H4 (cell line): ENCODE results near the gene L3MBTL3. TPM values are rescaled to one million over a fixed set of nuclear protein-coding genes. Genes with fewer than 3 reads are reported as not detected.
"Not testable (repeated sequence)": the region's sequence is repeated elsewhere in the genome, so short reads cannot be mapped to it uniquely, and the experiment has no call there.

Source experiments
- DNase-seq: peaks from one replicate; pipeline ENCODE4 v3.0.0-alpha.2; 2015; ENCODE audit warnings: low spot score
- total RNA-seq: library from RNA; depleted of rRNA; stranded (reverse); fragments of >200 nt; shearing (Covaris generic); gene quantifications from 2 replicates; pipeline ENCODE4 v1.2.3, GENCODE V29; 2014

Gene L3MBTL3
- total RNA-seq, 1 experiment from 2014 or later, result 5.9 TPM

GRCh38 chr6:130076512-130076911, 58.1 kb downstream of the L3MBTL3 start:
- DNase-seq, result no peak

DNA sequence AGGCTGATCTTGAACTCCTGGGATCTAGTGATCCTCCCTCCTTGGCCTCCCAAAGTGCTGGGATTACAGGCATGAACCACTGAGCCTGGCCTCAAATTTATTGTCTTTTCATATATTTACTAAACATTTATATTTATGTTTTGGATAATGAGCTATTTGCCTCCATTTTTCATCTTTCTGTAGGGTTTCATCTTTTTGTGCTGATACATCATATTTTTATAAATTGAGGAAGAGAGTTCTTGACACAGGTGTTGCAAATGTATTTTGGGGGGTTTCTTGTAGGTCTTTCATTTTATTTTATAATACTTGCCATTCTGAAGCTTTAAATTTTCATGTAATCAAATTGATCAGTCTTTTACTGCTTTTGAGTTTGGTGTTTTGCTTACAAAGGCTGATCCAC, 72.4 kb downstream of the L3MBTL3 start:
- DNase-seq, result no peak

DNA sequence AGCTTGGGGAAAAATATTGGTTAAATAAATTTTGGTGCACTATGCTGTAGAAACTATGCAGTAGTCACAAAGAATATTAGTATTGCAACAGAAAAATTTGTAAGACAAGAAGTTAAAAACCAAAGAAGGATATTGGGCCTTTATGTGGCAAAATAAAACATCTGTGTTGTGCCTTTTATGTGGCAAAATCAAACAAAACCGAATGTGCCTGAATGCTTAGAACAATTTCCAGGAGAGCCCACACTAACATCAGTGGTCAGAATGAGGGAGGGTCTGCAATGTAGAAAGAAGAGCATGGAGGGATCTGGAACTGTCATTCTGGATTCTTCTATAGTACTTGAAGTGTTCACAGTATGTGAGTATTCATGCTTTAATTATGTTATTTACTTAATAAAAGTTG, 75.2 kb downstream of the L3MBTL3 start:
- DNase-seq, result no peak

GRCh38 chr6:130098317-130098716, 79.9 kb downstream of the L3MBTL3 start:
- DNase-seq, result no peak

GRCh38 chr6:130099119-130099518, 80.7 kb downstream of the L3MBTL3 start:
- DNase-seq, result no peak

DNA sequence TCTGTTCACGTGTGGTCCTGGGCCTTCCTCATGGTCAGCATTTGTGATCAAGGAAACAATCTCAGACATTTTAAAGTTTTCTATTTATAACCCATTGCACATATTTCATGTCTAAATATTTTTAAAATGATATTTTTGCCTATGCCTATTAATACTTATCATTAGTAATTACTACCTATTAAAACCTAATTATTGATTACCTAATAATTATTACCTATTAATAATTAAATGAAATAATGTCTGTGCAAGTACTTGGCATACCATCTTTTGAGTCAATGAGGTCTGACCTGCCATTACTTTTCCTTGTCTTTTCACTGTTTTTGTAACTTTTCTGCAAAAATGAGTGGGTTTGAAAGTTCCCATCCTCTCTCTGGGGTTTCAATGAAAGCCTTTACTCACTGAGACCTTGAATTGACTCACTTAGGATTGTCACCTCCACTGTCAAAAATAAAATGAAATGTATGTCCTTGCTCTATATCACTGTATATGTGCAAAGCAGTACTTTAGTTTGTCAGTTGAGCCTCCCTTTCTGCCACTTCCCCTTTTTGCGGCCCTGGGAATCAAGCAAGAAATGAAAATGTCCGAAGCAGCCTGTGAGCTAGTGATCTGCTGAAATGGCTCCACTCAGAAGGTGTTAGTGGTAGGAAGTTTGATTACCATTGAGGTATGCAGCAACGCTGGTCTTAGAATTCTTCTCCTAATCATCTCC, 87.8 kb downstream of the L3MBTL3 start:
- no peak for DNase-seq

GRCh38 chr6:130107710-130108109, 89.3 kb downstream of the L3MBTL3 start:
- DNase-seq, result no peak

- DNase-seq, result no peak
Measured at GRCh38 chr6:130111031-130111430, 92.7 kb downstream of the L3MBTL3 start.

GRCh38 chr6:130113201-130113710, 94.9 kb downstream of the L3MBTL3 start:
- DNase-seq, result no peak

GRCh38 chr6:130115036-130115435, 96.7 kb downstream of the L3MBTL3 start:
- no peak for DNase-seq

DNA sequence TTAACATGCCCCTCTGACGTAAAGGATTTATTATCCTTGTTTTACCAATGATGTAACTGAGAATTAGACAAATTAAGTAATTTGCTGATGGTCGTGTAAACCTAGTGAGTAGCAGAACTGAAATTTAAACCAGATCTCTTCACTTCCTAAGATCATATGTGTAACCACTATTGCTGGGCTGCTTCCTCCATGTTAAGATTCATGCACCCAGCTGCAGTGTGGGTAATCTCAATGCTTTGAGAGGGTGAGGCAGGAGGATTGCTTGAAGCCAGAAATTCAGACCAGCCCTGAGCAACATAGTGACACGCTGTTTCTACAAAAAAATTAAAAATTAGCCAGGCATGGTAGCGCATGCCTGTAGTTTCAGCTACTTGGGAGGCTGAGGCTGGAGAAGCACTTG, 97.9 kb downstream of the L3MBTL3 start:
- no peak for DNase-seq

GRCh38 chr6:130117187-130117701, 98.9 kb downstream of the L3MBTL3 start:
- not testable (repeated sequence) for DNase-seq

DNA sequence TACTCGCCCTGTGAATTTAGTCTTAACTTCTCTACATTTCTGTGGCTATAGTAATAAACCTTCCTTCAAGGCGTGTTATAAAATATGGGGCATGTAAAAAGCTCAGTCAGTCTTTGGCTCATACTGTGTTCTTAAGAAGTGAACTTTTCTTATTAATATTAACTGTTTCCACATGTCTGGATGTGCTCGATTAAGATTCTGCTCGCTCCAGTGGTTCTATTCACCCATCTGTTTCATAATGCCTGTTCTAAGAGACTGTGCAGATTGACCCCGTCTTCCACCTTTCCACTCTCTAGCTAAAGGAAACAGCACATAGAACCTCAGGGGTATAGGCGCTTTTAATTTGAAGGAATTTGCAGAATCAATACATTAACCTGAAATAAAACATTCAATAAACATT, 99.9 kb downstream of the L3MBTL3 start:
- DNase-seq, result no peak

DNA sequence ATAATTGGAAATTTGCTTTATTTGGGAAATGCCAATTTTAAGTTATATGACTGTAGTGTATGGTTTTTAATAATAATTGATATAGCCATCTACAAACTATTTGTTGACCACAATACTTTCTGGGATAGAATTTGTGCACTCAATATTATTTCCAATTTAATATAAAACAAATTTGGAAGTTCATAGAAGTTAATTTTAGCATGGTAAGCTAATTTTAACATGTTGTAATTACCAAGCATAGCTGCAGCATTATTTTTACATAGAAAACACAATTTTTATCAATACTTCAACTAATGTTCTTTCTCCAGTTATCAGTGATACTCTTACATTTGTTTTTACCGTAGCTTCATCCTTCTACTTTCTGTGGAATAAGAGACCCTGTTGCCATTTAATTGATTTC, 100.8 kb downstream of the L3MBTL3 start:
- DNase-seq, result no peak

DNA sequence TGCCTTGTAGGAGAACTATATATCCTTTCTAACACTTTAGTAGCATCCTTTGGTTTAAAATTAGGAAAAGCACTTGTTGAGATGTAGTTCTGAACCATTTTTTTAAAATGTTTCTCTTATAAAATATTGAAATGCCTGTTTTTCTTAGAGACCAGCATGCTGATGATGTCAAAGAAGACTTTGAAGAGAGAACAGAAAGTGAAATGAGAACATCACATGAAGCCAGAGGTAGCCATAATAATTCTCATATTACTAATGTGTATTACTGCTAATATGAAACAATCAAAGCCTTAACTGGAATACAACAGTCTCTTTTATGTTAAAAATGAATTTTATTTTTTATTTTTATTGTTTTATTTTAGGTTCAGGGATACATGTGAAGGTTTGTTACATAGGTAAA, 102.3 kb downstream of the L3MBTL3 start:
- DNase-seq, result no peak

DNA sequence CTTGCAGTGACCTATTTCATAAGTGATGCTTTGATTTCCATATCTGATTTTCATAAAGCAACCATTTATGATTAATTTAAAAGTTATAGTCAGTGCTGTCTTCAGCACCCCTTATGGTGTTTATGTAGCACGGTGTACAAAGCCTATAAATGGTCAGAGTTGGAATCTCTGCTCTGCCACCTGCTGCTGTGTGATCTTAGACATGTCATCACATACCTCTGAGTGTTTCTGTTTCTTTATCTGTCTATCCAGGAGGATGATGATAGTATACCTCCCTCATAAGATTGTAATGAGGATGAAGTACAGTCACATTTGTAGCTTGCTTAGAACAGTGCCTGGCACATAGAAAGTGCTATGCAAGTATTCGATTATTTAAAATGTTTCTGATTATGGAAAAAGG, 103.9 kb downstream of the L3MBTL3 start:
- DNase-seq, result no peak

DNA sequence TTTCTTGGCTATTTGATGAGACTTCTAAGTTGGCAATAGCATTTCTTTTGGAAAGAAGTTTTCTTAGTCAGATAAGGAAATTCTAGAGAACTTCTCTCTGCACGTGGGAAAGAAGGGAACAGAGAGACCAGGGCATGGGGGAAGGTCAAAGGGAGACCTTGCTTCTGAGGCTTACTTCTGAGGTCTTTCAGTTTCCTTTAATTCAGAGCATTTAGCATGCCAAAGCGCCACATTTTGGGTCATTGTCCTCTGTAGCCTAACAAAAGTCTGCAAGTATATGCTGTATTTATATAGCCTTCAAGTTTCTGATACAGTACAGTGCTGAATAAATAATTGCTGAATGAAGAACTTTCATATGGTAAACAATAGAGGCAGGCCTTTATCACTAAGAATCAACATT, 108.8 kb downstream of the L3MBTL3 start:
- DNase-seq, result no peak

DNA sequence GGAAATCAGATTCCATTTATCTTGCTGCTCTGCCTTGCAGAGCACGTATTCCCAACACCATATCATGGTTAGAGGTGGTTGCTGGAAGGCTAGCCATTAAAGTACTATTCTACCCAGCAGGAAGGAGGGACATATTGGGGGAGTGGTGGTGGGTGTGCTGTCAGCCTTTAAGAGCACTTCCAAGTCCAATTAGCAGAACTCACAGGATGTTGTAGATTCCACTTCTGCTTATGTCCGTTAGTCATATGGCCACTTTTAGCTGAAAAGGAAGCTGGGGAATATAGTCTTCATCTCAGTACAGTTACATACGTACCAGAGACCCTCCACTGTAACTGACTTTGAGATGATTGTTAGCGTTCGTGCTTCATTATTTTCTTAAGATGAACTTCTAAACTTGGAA, 109.9 kb downstream of the L3MBTL3 start:
- DNase-seq, result no peak

DNA sequence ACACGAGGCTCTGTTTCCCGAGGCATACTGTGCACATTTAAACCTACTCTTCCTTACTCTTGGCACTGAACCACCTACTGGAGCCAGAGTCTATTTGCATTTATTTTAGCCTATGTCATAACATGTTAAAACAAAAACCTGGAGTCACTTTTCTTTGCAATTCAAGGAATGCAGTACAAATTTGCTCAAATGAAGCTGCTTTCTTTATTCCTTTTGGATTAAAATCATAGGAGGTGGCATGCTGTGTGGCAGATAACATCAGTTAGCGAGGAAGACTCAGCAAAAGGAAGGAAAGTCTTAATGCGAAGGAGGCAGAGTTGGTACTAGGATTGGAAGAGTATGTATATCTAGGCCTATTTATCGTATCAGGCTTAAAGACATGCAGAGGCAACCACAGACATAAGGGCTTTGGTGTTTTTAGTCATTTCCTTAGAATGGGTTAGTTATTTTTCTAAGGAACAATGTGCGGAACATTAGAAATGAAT, 111.4 kb downstream of the L3MBTL3 start:
- no peak for DNase-seq

GRCh38 chr6:130132286-130132701, 113.9 kb downstream of the L3MBTL3 start:
- DNase-seq, result no peak

GRCh38 chr6:130134582-130134981, 116.2 kb downstream of the L3MBTL3 start:
- no peak for DNase-seq

DNA sequence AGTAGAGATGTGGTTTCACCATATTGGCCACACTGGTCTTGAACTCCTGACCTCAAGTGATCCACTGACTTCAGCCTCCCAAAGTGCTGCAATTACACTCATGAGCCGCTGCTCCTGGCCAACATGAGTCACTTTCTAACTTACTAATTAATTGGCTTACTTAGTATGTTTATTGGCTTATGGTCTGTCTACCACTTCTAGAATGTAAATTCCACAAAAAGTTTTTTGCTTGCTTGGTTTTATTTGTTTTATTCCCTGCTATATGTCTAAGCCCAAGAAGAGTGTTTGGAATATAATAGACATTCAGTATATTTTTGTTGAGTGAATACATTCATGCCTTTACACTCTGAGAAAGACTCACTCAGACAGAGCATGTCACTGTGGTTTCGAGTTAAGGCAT, 118.4 kb downstream of the L3MBTL3 start:
- DNase-seq, result no peak

GRCh38 chr6:130138116-130138908, 119.9 kb downstream of the L3MBTL3 start:
- DNase-seq, result no peak
